GM18508 (cell line): ENCODE measurements around the gene UMPS.
"Not testable (repeated sequence)": the region's sequence is repeated elsewhere in the genome, so short reads cannot be mapped to it uniquely, and the experiment has no call there.

Experiments used
- ATAC-seq: cut with Tn5 transposase; IDR thresholded peaks from one replicate; pipeline ENCODE4 v1.9.1; 2021; ENCODE audit warnings: moderate number of reproducible peaks; ENCODE audit not compliant: insufficient read depth, unreplicated experiment

Gene UMPS

DNA sequence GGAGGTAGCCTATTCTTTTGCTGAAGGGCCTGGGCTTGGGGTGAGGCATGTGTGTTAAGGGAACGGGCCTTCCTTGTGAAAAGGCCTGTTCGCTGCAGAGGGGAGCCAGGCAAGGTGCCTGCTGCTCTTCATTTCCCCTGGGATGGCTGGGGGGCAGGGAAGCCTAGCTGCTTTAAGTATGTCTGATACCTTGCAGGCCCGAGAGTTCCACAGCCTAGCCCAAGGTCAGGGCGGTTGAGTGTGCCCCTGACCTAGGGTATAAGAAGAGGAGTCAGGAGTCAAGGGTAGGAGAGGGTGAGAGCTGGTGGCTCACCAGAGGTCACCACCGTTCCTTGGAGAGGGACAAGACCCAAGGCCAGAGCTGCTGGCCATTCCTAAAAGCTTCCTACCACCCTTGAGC lies 46.6 kb downstream of the UMPS start:
- no peak for ATAC-seq

DNA sequence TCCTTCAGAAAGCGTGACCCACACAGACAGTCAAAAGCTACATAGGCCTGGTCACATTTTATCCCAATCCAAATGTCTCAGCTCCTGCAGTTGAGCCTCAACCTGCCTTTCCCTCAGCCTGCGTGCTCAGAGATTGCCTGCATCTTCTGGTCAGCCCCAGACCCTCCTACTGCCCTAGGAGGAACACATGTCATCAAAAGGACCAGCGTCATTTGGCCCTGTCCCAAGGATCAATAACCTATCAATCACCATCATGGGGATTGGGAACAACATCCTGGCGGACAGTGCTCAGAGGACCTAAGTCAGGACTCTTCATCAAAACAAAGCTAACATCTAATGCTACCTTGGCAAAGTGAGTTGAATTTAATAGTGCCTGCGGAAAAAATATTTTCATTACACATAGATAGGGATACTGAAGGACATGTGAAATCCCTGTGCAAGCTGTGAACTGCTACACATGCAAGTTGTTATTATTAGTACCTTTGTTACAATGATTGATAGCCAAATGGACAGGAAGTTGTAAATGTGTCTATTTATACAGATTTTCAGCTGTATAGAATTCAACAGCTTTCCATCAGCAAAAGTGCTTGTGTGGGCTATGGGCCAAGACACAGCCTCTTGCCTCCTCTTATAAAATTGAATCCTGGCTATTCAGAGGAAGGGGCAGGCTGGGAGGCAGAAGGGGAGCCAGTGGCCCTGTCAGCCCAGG lies 47.7 kb downstream of the UMPS start:
- ATAC-seq = no peak

DNA sequence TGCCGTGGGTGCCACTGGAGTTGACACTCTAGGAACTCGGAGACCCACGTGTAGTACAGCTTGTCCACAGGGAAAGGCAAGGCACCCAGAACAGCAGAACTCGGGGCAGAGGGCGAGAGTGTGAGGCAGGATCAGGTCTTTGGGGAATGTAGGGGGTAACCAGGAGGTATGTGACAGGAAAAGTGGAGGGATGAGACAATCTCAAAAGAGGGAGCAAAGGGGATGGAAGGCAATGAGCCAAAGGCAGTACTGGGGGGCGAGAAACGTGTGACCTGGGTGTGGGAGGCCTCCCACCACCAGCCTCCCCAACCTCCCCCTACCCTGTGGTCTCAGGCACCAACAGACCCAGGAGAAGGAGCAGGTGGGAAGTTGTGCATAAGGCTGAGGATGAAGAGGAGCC lies 48.9 kb downstream of the UMPS start:
- no peak for ATAC-seq

DNA sequence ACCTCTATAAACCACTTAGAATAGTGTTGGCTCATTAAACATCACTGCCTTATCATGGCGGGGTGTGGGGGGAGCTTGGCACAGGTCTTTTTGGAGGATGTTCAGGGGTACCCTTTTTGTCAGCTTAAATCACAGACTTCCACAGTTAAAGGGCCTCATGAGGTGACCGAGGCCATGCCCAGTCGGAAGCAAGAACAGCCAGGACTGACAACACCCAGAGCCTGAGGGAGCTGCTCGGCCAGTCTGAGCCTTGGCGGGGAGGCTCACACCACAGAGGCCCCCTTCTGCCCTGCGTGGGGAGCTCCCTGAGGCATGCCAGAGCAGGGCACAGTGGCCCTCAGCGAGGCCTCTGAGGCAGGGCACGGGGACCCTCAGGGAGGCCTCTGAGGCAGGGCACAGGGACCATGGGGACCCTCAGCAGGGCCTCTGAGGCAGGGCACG lies 49.5 kb downstream of the UMPS start:
- ATAC-seq = no peak

DNA sequence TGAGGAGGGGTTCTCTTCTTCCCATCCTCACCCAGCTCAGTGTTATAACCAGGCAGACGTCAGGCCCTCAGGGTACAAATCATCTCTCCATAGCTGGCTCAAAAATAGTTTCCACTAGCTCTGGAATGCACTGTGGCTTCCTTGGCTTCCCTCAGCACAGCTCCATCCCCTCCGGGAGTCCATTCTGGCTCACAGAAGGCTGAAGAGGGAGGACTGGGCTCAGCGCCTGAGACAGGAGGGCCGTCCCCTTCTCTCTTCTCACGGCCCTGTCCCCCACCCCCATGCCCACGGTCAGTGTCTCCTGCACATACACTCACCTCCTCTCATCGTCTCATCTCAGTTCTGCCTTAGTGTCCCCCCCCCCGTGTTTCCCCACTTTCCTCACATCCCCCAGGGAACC lies 50.1 kb downstream of the UMPS start:
- ATAC-seq = no peak

DNA sequence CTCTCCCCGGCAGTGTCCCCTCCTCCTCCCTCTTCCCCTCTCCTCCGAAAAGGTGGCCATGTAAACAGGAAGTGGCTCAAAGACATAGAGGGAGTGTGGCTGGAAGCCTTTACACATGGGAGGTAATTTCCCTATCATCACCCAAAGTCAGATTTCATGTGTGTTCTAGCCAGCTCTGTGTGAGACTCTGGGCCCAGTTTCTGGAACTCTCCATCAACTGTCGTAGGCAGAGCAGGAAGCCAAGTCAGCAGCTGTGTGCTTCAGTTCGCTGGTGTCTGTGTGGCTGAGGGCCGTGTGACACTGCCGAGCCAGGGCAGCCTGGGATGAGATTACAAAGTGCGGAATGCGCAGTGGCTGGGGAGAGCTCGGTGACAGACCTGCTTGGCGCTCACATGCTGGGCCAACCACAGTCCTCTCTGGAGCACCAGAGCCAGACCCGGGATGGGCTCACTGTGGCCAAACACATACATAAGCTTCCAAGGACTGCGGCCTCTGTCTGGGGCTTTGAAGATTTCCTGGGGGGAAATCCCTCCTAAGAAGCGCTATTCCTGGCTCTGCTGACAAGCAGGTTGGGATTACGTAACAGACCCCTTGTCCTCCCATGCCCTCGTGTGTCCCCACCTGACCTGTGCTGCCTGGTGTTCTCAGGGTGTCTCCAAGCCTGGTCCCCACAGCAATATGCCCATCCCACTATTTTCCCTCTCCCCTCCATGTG lies 50.7 kb downstream of the UMPS start:
- no peak for ATAC-seq

DNA sequence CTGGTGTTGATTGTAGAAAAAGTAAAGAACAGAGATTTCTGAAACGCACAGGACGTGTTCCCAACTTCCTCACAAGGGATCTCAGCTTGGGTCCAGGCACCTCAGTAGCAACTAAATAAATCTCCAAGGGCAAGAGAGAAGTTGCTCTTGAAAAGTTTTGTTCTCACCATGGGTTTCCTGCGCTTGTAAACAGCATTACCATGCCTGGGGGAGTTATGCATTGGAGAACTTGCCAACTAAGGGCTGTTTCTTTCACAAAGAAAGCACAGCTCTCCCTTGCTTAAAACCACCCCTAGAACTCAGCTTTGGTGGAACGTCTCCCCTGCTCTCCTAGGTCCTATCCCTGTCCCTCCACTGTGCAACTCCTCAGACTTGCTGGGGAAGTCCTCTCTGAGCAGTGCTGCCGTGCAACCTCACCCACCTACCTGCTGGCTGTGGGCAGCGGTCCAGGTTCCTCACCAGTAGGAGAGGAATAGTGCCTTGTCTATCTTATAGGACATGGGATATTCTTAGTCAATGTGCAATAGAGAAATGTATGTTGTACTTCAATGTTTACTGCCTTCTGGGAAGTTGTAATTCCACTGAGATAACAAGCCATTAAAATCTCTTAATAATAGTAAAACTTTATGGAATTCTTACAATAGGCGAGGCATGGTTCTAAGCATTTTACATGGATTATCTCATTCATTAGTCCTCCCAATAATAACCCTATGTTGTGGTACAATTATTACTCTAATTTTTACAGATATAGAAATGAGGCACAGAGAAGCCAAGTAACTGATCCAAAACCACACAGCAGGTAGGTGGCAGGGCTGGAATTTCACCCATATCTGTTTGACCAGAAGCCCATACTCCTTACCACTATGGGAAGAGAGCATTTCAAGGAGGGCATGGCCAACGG lies 51.5 kb downstream of the UMPS start:
- no peak for ATAC-seq

DNA sequence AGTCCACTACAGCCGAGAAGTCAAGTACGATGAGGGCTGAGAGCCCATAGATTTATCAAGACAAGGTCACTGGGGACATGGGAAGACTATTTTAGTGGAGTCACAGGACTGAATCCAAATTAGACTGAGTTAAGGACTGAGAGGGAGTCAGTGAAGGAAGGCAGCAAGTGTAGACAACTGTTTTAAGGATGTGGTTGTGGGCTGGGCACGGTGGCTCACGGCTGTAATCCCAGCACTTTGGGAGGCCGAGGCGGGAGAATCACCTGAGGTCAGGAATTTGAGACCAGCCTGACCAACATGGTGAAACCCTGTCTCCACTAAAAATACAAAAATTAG lies 52.1 kb downstream of the UMPS start:
- ATAC-seq = not testable (repeated sequence)

DNA sequence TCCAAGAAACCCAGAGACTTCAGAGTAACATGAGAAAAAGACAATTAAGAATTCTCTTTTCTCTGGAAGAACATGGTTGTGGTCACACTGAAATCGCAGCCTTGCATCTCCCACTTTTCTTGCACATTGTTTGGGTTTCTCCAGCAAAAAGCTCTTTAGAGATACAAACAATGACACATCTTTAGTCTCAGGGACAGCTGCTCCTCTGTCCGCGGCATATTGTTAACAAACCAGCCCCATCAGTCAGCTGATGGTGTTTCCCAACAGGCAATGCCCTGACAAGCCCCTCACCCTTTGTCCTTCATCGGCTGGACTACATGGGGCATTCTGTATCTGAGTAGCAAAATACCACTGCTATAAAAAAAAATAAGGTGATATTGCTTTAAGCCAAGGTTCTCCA lies 53.4 kb downstream of the UMPS start:
- ATAC-seq = no peak

DNA sequence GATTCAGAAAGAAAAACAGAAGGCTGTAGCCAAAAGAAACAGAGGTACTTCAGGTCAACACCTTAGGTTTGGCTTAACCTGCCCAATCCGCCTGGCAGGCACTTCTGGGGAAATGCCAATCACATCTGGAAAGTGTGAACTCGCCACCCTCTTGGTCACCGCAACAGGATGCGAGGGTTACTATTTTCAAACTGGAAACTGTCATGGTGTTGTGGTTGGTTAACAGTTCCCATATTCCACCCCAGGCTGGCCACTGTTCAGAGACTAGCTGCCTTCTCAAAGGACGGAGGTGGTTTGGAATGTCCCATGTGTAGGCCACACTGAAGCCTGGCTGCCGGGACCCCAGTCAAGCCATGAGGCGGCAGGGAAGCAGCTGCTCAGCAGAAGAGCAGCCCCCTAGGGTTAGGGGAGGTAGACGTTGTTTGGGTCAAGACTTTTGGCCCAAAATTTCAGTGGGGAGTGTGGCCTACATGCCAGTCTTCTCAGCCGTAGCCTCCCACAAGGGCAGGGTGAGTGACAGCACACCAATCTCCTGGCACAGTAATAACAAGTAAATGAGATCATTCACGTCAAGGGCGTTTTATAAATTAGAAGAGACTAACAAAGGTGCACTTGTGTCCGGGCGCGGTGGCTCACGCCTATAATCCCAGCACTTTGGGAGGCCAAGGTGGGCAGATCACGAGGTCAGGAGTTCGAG lies 54.6 kb downstream of the UMPS start:
- no peak for ATAC-seq

DNA sequence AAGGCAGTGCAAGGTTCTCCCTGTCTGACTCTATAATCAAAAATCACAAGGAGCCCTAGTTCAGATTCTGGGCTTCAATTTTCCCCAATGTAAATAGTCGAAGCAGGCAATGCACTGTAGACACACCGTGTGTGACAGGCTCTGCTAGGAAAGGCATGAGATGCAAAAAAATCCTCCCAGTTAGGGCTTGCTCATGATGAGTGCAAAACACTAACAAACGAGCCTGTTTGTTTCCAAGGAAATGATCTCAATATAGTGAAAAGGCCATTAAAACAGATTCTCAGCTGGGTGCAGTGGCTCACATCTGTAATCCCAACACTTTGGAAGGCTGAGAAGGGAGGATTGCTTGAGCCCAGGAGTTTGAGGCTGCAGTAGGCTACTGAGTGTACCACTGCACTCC lies 55.7 kb downstream of the UMPS start:
- ATAC-seq = no peak

DNA sequence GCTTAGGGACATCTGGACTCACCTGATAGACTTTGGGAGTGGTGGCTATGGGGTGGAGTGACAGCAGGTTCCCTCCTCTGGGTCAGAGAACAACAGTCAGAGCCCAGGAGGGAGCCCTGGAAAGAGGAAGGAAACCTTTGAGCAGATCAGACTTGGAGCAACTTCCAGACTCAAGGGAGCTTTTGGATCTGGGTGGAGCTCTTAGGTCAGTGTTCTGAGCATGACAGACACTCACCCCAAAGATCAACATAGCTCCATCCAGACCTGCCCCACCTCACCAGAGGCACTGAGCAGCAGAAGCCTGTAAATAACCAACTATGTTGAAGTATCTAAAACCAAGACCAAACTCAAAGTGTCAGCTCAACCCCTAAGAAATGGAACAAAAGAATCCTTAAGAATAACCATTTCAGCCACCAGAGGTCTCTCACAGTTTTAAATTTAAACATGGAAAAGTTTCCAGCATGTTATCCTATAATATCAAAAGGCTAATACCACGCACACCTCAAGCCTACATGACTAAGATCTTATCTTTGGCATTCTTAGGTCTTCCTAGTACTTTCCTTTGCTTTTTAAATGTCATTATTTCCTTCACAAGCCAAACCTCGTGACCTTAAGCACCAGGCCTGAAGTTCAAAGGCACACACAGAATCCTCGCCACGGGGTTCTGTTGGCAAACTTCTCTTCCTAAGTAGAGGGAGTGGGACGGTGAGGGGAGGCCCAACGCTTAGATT lies 56.4 kb downstream of the UMPS start:
- no peak for ATAC-seq

DNA sequence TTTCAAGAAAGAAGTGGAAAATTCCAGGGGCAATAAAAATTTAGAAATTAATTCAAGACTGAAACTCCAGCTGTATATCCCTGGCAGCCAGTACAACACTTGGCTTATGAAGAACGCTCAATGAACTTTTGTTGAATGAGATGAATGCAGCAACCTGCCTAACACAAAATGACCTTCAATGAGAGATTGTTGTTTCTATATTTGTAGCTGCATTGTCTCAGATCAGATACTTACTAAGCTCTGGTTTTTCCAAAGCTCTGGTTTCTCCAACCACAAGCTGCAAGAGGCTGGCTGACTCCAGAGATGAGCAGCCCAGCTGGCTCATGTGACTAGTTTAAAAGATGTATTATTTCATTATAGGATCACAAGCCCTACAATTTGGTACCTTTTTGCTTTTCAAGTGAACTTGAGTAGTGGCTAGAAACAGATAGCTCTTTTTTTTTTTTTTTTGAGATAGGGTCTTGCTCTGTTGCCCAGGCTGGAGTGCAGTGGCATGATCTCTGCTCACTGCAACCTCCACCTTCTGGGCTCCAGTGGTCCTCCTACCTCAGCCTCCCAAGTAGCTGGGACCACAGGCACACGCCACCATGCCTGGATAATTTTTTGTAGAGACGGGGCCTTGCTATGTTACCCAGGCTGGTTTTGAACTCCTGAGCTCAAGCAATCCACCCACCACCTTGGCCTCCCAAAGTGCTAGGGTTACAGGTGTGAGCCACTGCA lies 57.4 kb downstream of the UMPS start:
- ATAC-seq = no peak

DNA sequence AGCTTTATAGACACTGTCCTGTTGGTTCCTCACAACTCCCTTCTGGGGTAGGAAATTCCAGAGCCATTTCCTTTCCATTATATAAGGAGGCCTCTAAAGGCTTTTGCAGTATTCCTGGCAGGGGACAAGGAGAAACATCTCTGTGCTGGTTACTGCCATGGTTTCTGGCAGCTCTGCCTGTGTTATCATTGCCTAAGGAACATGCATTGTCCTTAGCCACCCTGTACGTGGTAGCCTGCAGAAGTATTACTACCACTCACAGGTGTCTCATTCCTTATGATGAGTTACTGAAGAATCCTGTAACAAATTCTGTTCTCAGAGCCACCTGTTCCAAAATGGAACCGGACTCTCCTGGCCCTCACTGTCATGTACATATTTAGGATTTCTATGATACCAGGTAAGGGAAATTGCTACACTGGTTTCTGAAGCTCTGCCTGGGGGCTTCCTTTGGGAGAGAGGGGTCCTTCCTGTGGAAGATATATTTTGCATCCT lies 58.0 kb downstream of the UMPS start:
- no peak for ATAC-seq

DNA sequence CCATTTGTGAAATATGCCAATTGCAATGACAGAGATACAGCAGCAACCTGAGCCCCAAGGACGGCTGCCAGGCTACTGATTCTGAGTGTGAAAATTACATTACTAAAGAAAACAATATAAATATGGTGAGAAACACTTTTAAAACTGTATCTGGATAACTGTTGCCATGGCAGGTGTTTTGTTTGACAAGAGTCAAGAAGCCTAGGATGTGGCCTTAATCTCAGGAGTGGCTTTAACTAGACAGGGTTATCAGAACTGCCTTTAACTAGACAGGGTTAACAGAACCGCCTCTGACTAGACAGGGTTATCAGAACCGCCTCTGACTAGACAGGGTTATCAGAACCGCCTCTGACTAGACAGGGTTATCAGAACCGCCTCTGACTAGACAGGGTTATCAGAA lies 58.9 kb downstream of the UMPS start:
- not testable (repeated sequence) for ATAC-seq

DNA sequence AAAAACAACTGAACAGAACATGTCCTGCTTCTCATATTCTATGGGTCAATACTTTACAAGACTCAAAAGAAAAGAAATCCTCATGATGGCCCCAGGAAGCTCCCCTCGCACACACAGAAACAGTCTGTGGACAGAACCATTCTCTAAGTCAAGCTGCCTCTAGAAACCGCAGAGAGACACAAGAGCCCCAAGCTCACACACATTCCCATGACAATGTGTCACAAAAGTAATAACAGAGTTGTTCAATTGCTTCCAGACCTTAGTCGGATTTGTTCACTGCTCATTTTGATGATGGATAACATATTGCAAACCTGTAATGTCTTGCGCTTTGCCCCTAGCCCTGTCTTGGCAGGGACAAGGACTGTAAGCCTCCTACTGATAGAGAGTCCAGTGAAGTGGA lies 60.9 kb downstream of the UMPS start:
- ATAC-seq = no peak

DNA sequence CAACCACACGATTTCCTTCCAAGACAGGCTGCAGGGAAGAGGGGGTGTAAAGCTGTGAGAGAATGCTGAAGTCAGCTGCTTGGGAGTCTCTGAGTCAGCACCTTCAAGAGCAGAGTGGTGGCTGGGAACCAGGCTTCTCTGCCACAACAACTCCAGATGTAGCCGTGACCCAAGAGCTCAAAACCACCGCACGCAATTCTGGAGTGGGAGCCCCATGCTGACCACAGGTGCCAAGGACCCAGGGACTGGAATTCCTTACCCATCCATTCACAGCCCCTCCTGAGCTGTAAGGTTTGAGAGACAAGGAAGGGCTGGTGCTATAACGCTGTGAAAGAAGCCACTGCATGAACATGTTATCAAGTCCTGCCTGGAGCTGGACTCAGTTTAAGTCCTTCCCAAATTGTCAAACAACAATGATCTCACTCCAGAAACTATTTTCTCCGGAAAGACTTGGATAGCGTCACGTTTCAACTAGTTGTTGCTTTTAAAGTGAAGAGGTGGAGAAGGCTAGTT lies 61.4 kb downstream of the UMPS start:
- ATAC-seq = no peak

DNA sequence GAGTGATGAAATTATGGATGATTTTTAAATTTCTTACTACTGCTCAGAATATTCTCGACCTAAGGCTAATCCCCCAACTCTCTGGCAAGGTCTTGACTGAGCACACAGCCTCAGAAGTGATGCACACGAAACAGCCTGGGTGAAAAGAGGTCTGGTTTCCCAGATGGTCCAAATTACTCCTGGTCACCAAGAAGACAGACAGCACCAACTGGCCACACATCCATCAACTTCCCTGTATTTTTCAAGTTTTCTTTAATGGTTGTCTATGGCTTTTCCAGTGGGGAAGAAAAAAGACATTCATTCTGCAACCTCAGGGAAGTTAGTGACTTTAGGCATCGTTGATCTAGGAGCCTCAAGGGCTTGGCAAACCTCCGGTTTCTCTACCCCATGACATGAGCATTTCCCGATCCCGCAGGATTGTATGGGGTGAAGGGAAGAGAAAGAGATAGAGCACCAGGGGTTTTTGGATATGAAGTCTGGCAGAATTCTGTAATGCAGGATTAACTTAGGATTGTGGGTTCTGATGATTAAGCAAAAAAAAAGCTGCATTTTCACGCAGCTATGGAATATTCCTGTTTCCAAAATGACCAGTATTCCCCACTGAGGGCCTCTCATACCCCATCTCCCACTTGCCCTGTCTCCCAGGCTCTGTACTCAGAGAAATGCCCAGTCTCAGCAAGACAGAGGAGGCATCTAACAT lies 62.2 kb downstream of the UMPS start:
- no peak for ATAC-seq
